Transverse colon (tissue), 4 donors: ENCODE data around the gene SLC17A3.

Experiments used
- EP300 ChIP-seq: sonication (generic); formaldehyde crosslinking; IDR thresholded peaks from one replicate; pipeline ENCODE4 v1.6.1; 2017; ENCODE audit warnings: antibody characterized with exemption, low read depth
- POLR2A ChIP-seq: fragments of 450-650 bp; IDR thresholded peaks from one replicate; pipeline ENCODE4 v1.6.1; 2016; ENCODE audit warnings: antibody characterized with exemption, mild to moderate bottlenecking, moderate library complexity
- POLR2AphosphoS5 ChIP-seq, 3 donors: sonication (generic); formaldehyde crosslinking; IDR thresholded peaks; one replicate each; pipeline ENCODE4 v1.6.1; 2016; ENCODE audit warnings: antibody characterized with exemption in 3 of 3
- TF ChIP-seq, protein P1 (sequence below), 5 experiments: fragments of 200-600 bp in 3 of 5; fragments of 450-650 bp in 2 of 5; sonication (generic) in 3 of 5; IDR thresholded peaks; 1 replicate in 2 of 5; 2 replicates in 3 of 5; pipeline ENCODE4 v1.5.1; 2016 to 2017; ENCODE audit warnings: antibody characterized with exemption in 5 of 5, inconsistent platforms in 3 of 5, mild to moderate bottlenecking in 2 of 5, moderate library complexity in 1 of 5

DNA sequence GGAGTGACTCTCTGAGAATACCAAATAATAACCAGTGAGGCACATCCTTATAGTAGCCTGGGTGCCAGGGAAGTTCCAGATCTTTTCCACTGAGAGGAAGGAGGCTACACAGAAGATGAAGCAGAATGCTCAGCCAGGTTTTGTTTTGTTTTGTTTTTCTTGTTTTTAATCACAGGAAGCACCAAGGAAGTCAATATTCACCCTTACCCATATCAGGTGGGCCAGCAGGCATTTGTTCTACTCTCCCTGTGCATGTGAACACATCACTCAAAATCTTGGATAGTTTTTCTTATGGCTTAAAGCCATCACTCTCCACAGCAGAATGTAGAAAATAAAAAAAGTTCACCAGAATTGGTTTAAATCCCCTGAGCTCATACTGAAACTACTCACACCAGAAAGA is 52.7 kb downstream of the SLC17A3 start:
- TF ChIP-seq, protein P1, sequence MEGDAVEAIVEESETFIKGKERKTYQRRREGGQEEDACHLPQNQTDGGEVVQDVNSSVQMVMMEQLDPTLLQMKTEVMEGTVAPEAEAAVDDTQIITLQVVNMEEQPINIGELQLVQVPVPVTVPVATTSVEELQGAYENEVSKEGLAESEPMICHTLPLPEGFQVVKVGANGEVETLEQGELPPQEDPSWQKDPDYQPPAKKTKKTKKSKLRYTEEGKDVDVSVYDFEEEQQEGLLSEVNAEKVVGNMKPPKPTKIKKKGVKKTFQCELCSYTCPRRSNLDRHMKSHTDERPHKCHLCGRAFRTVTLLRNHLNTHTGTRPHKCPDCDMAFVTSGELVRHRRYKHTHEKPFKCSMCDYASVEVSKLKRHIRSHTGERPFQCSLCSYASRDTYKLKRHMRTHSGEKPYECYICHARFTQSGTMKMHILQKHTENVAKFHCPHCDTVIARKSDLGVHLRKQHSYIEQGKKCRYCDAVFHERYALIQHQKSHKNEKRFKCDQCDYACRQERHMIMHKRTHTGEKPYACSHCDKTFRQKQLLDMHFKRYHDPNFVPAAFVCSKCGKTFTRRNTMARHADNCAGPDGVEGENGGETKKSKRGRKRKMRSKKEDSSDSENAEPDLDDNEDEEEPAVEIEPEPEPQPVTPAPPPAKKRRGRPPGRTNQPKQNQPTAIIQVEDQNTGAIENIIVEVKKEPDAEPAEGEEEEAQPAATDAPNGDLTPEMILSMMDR (IDR thresholded peaks at IDR 0.05): no peak
- TF ChIP-seq POLR2AphosphoS5 (IDR thresholded peaks at IDR 0.05) (no peak), EP300 (no peak), POLR2A (no peak)
